Vagina (tissue), 2 donors: ENCODE results near the gene GGTA1.

Source experiments
- CTCF ChIP-seq, 3 experiments: fragments of 450-650 bp in 2 of 3; fragments of 200-600 bp in 1 of 3; sonication (generic) in 1 of 3; IDR thresholded peaks; one replicate each; pipeline ENCODE4 v1.5.1; 2017 to 2019; ENCODE audit warnings: antibody characterized with exemption in 3 of 3, mild to moderate bottlenecking in 2 of 3, moderate library complexity in 2 of 3
- POLR2A ChIP-seq, 2 donors: fragments of 450-650 bp; IDR thresholded peaks; one replicate each; pipeline ENCODE4 v1.6.1; 2017; ENCODE audit warnings: antibody characterized with exemption in 2 of 2, mild to moderate bottlenecking in 2 of 2, moderate library complexity in 2 of 2

GRCh38 chr9:121449786-121450185 is 49.9 kb downstream of the GGTA1 start:
- TF ChIP-seq CTCF (IDR thresholded peaks at IDR 0.05) = no peak
- TF ChIP-seq POLR2A (IDR thresholded peaks at IDR 0.05) = no peak
